Prostate gland (tissue), 2 donors: ENCODE results near the gene LPCAT1. TPM values are rescaled to one million over a fixed set of nuclear protein-coding genes. Genes with fewer than 3 reads are reported as not detected.

ENCODE experiments used
- DNase-seq: peaks from one replicate; pipeline ENCODE4 v3.0.0-alpha.2; 2019; ENCODE audit warnings: low spot score
- H3K27ac ChIP-seq, 2 donors: fragments of 200-600 bp; sonication (generic); 2 replicates each; pipeline ENCODE4 v1.5.1; 2017 to 2019
- H3K27me3 ChIP-seq: fragments of 200-600 bp; sonication (generic); replicated peaks from 2 replicates; pipeline ENCODE4 v1.5.1; 2019; ENCODE audit not compliant: insufficient read depth
- H3K36me3 ChIP-seq, 2 donors: fragments of 200-600 bp; sonication (generic); 1 replicate in 1 of 2; 2 replicates in 1 of 2; pipeline versions ENCODE4 v1.5.1 to v1.8.1; 2017 to 2019
- H3K4me1 ChIP-seq: fragments of 200-600 bp; sonication (generic); replicated peaks from 2 replicates; pipeline ENCODE4 v1.5.1; 2019
- H3K4me3 ChIP-seq, 2 donors: fragments of 200-600 bp; sonication (generic); 2 replicates each; pipeline ENCODE4 v1.5.1; 2017 to 2019
- H3K9me3 ChIP-seq: fragments of 200-600 bp; sonication (generic); 2 replicates; pipeline ENCODE4 v1.5.1; 2017
- CTCF ChIP-seq, 4 experiments: fragments of 200-600 bp in 2 of 4; fragments of 450-650 bp in 2 of 4; sonication (generic) in 2 of 4; IDR thresholded peaks; 1 replicate in 3 of 4; 2 replicates in 1 of 4; pipeline ENCODE4 v1.5.1; 2016 to 2019; ENCODE audit warnings: antibody characterized with exemption in 4 of 4, mild to moderate bottlenecking in 2 of 4, moderate library complexity in 2 of 4
- POLR2A ChIP-seq: fragments of 450-650 bp; IDR thresholded peaks from one replicate; pipeline ENCODE4 v1.6.1; 2016; ENCODE audit warnings: antibody characterized with exemption, mild to moderate bottlenecking
- POLR2AphosphoS5 ChIP-seq: sonication (generic); formaldehyde crosslinking; IDR thresholded peaks from one replicate; pipeline ENCODE4 v1.6.1; 2017; ENCODE audit warnings: antibody characterized with exemption
- WGBS: methylation state at CpG from one replicate; pipeline ENCODE4 v1.1.5; 2018; 5-methylcytosine and 5-hydroxymethylcytosine counted together
- intact Hi-C: fragments of 100-400 bp; cut with DNase I; formaldehyde crosslinking; loops from one replicate; pipeline ENCODE4 v1.14.2; 2022
- total RNA-seq, 2 donors: library from RNA; depleted of rRNA; stranded (reverse); fragments of >200 nt; gene quantifications; one replicate each; pipeline ENCODE4 v1.1.0, GENCODE V29; 2016

Gene LPCAT1
- total RNA-seq, 2 donors from 2014 or later = 22.6 to 23.9 TPM

GRCh38 chr5:1481959-1482331 is 41.8 kb downstream of the LPCAT1 start:
- 89% methylated on average over 12 of the region's 12 CpGs for WGBS
- H3K27ac ChIP-seq = no peak overlapping the region
- no peak overlapping the region for H3K4me3 ChIP-seq
- DNase-seq = no peak
- peaks cover 0 to 9% of the 10 kb centered on the region in 2 donors for H3K36me3 ChIP-seq
- no peaks in the 10 kb centered on the region for H3K27me3 ChIP-seq
- intact Hi-C loops = no loop called here
- no peaks in the 10 kb centered on the region for H3K4me1 ChIP-seq
- no peaks in the 10 kb centered on the region for H3K9me3 ChIP-seq
- no peak for TF ChIP-seq POLR2AphosphoS5
- no peak for TF ChIP-seq POLR2A
- TF ChIP-seq CTCF (IDR thresholded peaks at IDR 0.05) = no peak

DNA sequence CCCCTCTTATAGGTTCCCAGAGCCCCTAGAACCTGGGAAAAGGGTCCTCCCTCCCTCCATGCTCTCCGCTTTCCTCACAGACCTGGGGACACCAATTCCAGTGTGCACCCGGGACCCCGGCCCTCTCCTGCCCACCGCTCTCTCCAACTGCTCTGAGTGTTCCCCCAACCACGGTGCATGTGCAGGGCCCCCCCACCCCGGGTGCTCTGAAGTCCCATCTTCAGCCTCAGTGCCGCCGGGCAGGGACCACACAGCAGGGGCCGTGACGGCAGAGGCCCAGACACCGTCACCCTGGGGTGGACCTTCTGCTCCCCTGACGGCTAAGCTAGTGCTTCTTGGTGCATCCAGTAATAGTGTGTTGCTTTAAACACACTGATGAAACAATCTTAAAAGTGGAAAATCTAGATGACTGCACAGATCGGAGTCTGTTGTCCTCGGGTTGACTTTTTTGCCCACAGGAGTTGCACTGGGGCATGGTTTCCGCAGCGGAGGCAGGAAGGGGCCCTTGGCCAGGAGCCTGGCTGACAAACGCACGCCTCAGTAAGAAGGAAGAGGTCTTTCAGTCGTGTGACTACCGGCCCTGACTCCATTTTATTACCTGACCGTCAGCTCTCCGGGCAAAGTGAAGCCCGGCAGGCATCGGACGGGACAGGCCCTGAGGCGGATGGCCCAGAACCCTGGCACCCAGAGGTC is 42.3 kb downstream of the LPCAT1 start:
- Histone ChIP-seq H3K27ac (no peak overlapping the region), H3K4me1 (no peaks in the 10 kb centered on the region), H3K27me3 (no peaks in the 10 kb centered on the region), H3K36me3 (peaks cover 0 to 4% of the 10 kb centered on the region in 2 donors), H3K4me3 (no peak overlapping the region), H3K9me3 (no peaks in the 10 kb centered on the region)
- no peak for TF ChIP-seq CTCF (IDR thresholded peaks at IDR 0.05)
- WGBS = 88% methylated on average over 26 of the region's 26 CpGs
- no peak for DNase-seq
- intact Hi-C loops = no loop called here

GRCh38 chr5:1480806-1481205 is 43.0 kb downstream of the LPCAT1 start:
- Histone ChIP-seq H3K4me3 (no peak overlapping the region), H3K4me1 (no peaks in the 10 kb centered on the region), H3K9me3 (no peaks in the 10 kb centered on the region), H3K36me3 (no peaks in the 10 kb centered on the region), H3K27ac (no peak overlapping the region), H3K27me3 (no peaks in the 10 kb centered on the region)
- intact Hi-C loops = no loop called here
- DNase-seq = no peak
- WGBS = 84% methylated on average over 11 of the region's 12 CpGs
- no peak for TF ChIP-seq CTCF (IDR thresholded peaks at IDR 0.05)
- TF ChIP-seq POLR2AphosphoS5 = no peak
- no peak for TF ChIP-seq POLR2A

GRCh38 chr5:1480217-1480616 is 43.5 kb downstream of the LPCAT1 start:
- no peaks in the 10 kb centered on the region for H3K36me3 ChIP-seq
- TF ChIP-seq CTCF (IDR thresholded peaks at IDR 0.05) (no peak), POLR2AphosphoS5 (no peak), POLR2A (no peak)
- no peaks in the 10 kb centered on the region for H3K27me3 ChIP-seq
- no peaks in the 10 kb centered on the region for H3K4me1 ChIP-seq
- DNase-seq = no peak
- H3K4me3 ChIP-seq = no peak overlapping the region
- intact Hi-C loops = no loop called here
- H3K27ac ChIP-seq = no peak overlapping the region
- H3K9me3 ChIP-seq = no peaks in the 10 kb centered on the region
- WGBS = 70% methylated on average over 14 of the region's 14 CpGs

DNA sequence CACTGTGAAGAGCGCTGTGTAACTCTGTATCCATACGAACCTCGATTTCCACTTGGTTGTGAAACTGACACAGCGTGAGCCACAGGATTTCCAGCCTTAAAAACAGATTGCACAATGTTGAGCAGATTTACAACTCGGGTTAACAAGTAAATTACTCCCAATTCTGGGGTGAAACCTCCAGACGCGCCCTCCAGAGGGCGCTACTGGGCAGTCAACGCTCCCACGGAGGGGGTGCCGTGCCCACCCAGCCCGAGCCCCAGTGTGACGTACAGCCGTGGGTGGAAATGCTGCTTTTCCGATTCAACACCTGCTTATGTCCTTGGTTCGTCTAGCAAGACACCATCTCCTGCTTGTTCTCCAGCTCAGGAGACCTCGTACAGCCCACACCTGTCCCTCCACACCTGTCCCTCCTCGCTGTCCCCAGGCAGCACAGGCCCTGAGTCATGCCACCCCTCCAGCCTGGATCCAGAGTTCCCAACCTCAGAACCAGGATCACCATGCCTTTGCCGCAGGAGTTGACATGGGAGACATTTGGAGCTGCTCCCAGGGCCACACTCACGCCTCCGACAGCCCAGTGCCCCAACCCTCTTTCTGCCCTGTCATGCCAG is 44.1 kb downstream of the LPCAT1 start:
- TF ChIP-seq POLR2A (no peak), CTCF (IDR thresholded peaks at IDR 0.05) (peak; percentile 10 to 54 (median 45))
- H3K36me3 ChIP-seq = no peaks in the 10 kb centered on the region
- intact Hi-C loops = loop anchor here (10.0 kb wide), 1 partner anchor 165 kb away; no protein-coding TSS in a partner anchor
- H3K27me3 ChIP-seq = no peaks in the 10 kb centered on the region
- H3K9me3 ChIP-seq = no peaks in the 10 kb centered on the region
- H3K27ac ChIP-seq = no peak overlapping the region
- no peak for DNase-seq
- WGBS = 51% methylated on average over 21 of the region's 21 CpGs
- H3K4me3 ChIP-seq = no peak overlapping the region
- H3K4me1 ChIP-seq = no peaks in the 10 kb centered on the region
